Psoas muscle (tissue), 8 donors: ENCODE results near the gene RGS12. TPM values are rescaled to one million over a fixed set of nuclear protein-coding genes. Genes with fewer than 3 reads are reported as not detected.
A peak's percentile ranks its signal among the peaks of the same experiment; 100 is the strongest.

Source experiments
- ATAC-seq, 4 donors: fragments of 200-7000 bp; cut with Tn5 transposase; one replicate each; pipeline ENCODE4 v1.9.1; 2020; ENCODE audit warnings: moderate library complexity in 3 of 4, mild to moderate bottlenecking in 2 of 4
- DNase-seq, 2 donors: peaks; one replicate each; pipeline ENCODE4 v3.0.0-alpha.2; 2020
- H3K27ac ChIP-seq: fragments of 200-600 bp; one replicate; pipeline ENCODE4 v1.8.0; 2022
- H3K27me3 ChIP-seq, 3 donors: fragments of 200-600 bp in 1 of 3; one replicate each; pipeline versions ENCODE4 v1.6.1 to v1.8.0; 2013 to 2022; ENCODE audit warnings: low read length in 2 of 3, mild to moderate bottlenecking in 2 of 3, moderate library complexity in 1 of 3; ENCODE audit not compliant: insufficient read depth in 3 of 3
- H3K36me3 ChIP-seq, 2 donors: fragments of 200-600 bp in 1 of 2; one replicate each; pipeline versions ENCODE4 v1.6.1 to v1.8.0; 2013 to 2022; ENCODE audit warnings: low read depth in 1 of 2, mild to moderate bottlenecking in 1 of 2, moderate library complexity in 1 of 2; ENCODE audit not compliant: insufficient read depth in 1 of 2
- H3K4me1 ChIP-seq: fragments of 200-600 bp; one replicate; pipeline ENCODE4 v1.8.0; 2022
- H3K4me3 ChIP-seq: fragments of 200-600 bp; one replicate; pipeline ENCODE4 v1.8.0; 2022; ENCODE audit warnings: mild to moderate bottlenecking
- H3K9me3 ChIP-seq: fragments of 200-600 bp; one replicate; pipeline ENCODE4 v1.8.0; 2022
- WGBS, 3 donors: extraction: QIAGEN DNeasy Blood & Tissue Kit; methylation state at CpG; one replicate each; pipeline versions ENCODE4 v1.1.6 to v1.1.7; 2013; 5-methylcytosine and 5-hydroxymethylcytosine counted together
- intact Hi-C, 2 donors: fragments of 100-400 bp; cut with DNase I; formaldehyde crosslinking; loops; one replicate each; pipeline versions ENCODE4 v1.11.0 to v1.14.2; 2022
- polyA plus RNA-seq, 3 donors: library from polyadenylated mRNA; stranded (reverse); fragments of 200-250 nt; gene quantifications; one replicate each; pipeline ENCODE4 v1.2.3, GENCODE V29; 2013
- total RNA-seq, 4 donors: library from RNA; stranded (reverse); fragmentation: NEBNext Ultra II Directional in 2 of 4; extraction: Animal tissue kit (Norgen Biotek cat#: 25700) in 2 of 4; gene quantifications; one replicate each; pipeline versions ENCODE4 v1.2.1 to v1.2.4, GENCODE V29; 2021 to 2023
- TF ChIP-seq, protein P1 (sequence below): fragments of 200-600 bp; IDR thresholded peaks from one replicate; pipeline ENCODE4 v1.8.0; 2022; ENCODE audit warnings: antibody characterized with exemption
- donor health status: healthy with polysubstance abuse.
- donor health status: DM: no; HTN: no; CAD: no; lungs with moderate emphysema.
- donor health status: Bipolar disorder and iron deficiency.
- donor health status: healthy.
- donor health status: DM: yes; HTN: yes; CAD: no.
- donor health status: DM: no; HTN: no; CAD: no.
- donor health status: DM: no; HTN: no; CAD: no.
- donor health status: DM: yes; HTN: yes; CAD: no.

Gene RGS12
- total and polyA plus RNA-seq, 7 donors, result 7.5 to 29.0 (median 17.6) TPM

GRCh38 chr4:3317656-3318211, 24.9 kb downstream of the RGS12 start:
- 88 to 96% (median 95%) methylated on average over 22 of the region's 22 CpGs for WGBS, 3 donors
- intact Hi-C loops, result no loop called here
- ATAC-seq, result no peak

DNA sequence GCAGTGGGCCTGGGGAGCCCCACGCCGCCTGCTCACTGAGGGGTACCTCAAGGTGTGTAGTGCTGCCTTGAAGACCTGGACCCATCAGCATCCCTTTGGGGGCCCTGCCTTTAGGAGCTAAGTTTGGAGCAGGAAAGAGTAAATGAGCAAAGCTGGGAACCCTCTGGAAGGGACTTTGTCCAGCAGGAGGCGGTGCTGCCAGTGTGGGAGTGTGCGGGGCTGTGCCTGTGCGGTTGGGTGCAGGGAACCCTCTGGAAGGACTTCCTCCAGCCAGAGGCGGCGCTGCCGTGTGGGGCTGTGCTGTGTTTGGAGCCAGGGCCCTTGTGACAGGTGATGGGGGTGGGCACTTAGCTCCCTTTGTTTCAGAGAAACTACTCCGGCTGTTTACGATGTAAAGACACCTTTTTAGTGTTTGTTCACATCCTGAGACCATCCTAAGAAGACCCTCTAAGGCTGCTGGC, 25.8 kb downstream of the RGS12 start:
- ATAC-seq (no peak), DNase-seq (no peak)
- Histone ChIP-seq H3K4me1 (peaks cover 28% of the 10 kb centered on the region), H3K27ac (no peak overlapping the region), H3K27me3 (no peaks in the 10 kb centered on the region), H3K9me3 (no peaks in the 10 kb centered on the region), H3K4me3 (no peak overlapping the region), H3K36me3 (peaks cover 0 to 20% of the 10 kb centered on the region in 2 donors)
- TF ChIP-seq, protein P1, sequence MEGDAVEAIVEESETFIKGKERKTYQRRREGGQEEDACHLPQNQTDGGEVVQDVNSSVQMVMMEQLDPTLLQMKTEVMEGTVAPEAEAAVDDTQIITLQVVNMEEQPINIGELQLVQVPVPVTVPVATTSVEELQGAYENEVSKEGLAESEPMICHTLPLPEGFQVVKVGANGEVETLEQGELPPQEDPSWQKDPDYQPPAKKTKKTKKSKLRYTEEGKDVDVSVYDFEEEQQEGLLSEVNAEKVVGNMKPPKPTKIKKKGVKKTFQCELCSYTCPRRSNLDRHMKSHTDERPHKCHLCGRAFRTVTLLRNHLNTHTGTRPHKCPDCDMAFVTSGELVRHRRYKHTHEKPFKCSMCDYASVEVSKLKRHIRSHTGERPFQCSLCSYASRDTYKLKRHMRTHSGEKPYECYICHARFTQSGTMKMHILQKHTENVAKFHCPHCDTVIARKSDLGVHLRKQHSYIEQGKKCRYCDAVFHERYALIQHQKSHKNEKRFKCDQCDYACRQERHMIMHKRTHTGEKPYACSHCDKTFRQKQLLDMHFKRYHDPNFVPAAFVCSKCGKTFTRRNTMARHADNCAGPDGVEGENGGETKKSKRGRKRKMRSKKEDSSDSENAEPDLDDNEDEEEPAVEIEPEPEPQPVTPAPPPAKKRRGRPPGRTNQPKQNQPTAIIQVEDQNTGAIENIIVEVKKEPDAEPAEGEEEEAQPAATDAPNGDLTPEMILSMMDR, result no peak
- WGBS, 3 donors, result 76 to 91% (median 89%) methylated on average over 10 of the region's 10 CpGs
- intact Hi-C loops, result no loop called here

More at GRCh38 chr4:3317656-3318211, 24.9 kb downstream of the RGS12 start:
- no peaks in the 10 kb centered on the region for H3K27me3 ChIP-seq
- no peak overlapping the region for H3K27ac ChIP-seq
- TF ChIP-seq, protein P1, result no peak
- H3K4me1 ChIP-seq, result peaks cover 28% of the 10 kb centered on the region
- no peak for DNase-seq
- H3K9me3 ChIP-seq, result no peaks in the 10 kb centered on the region
- no peak overlapping the region for H3K4me3 ChIP-seq
- peaks cover 0 to 20% of the 10 kb centered on the region in 2 donors for H3K36me3 ChIP-seq

GRCh38 chr4:3320361-3321023, 27.7 kb downstream of the RGS12 start:
- TF ChIP-seq, protein P1, result no peak
- Histone ChIP-seq H3K9me3 (no peaks in the 10 kb centered on the region), H3K27me3 (no peaks in the 10 kb centered on the region), H3K36me3 (peaks cover 0 to 20% of the 10 kb centered on the region in 2 donors), H3K27ac (peak overlapping the region; percentile 92), H3K4me3 (peak overlapping the region; percentile 40), H3K4me1 (peaks cover 28% of the 10 kb centered on the region)
- peak; percentile 91 to 95 (median 93) for ATAC-seq
- WGBS, 3 donors, result 37 to 56% (median 42%) methylated on average over 21 of the region's 21 CpGs
- DNase-seq, result peak; percentile 62 to 91
- intact Hi-C loops, result no loop called here

DNA sequence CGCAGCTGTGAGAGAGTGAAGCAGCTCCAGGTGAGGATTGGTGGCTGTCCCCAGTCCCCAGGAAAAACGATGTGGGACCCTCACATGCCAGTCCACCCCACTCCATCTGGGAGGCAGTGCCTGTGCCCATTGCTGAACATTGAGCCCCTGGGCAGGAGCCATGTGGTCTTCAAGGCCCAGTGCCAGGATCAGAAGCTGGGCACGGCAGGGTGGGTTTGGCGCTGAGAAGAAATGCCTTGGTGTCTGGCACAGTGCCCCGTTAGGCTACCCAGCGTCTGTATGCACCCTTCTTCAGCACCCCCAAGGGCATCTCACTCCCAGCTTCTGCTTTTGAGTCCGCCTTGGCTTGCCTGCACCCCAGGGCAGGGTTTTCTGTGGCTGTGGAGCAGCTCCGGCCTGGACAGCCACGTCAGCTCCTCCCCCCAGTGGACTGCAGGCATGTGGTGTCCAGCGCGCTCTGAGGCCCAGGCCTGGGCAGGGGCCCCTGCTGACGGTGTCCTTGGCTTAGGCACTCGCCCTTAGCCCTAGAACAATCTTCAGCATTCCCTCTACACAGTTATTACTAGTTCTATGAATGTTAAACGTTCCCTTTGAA, 28.6 kb downstream of the RGS12 start:
- ATAC-seq, result peak; percentile 68 to 76 (median 71)
- TF ChIP-seq, protein P1, result no peak
- peaks cover 33% of the 10 kb centered on the region for H3K4me1 ChIP-seq
- no peaks in the 10 kb centered on the region for H3K9me3 ChIP-seq
- no peaks in the 10 kb centered on the region for H3K27me3 ChIP-seq
- DNase-seq, result peak; percentile 56 to 82
- H3K4me3 ChIP-seq, result no peak overlapping the region
- H3K27ac ChIP-seq, result peak overlapping the region; percentile 92
- intact Hi-C loops, result no loop called here
- H3K36me3 ChIP-seq, result peaks cover 0 to 17% of the 10 kb centered on the region in 2 donors
- WGBS, 3 donors, result 32 to 44% (median 37%) methylated on average over 14 of the region's 14 CpGs
